T-cell (primary cell): ENCODE measurements around the gene MRPS21. TPM values are rescaled to one million over a fixed set of nuclear protein-coding genes. Genes with fewer than 3 reads are reported as not detected.
"Not testable (repeated sequence)": the region's sequence is repeated elsewhere in the genome, so short reads cannot be mapped to it uniquely, and the experiment has no call there.

ENCODE experiments used
- ATAC-seq, 4 experiments: fragments of 200-7000 bp in 3 of 4; fragments of 150-1000 bp in 1 of 4; cut with Tn5 transposase; replicated peaks in 1 of 4; 1 replicate in 3 of 4; 2 replicates in 1 of 4; pipeline ENCODE4 v1.10.0; 2021; ENCODE audit warnings: moderate library complexity in 3 of 4, mild to moderate bottlenecking in 2 of 4, moderate number of reproducible peaks in 1 of 4
- CTCF ChIA-PET, 2 donors: fragments of 300-600 bp; sonication (Branson Sonifier 250); formaldehyde crosslinking; loops; one replicate each; lab custom pipeline; 2022; ENCODE audit warnings: antibody characterized with exemption in 2 of 2; lab: Charles Lee
- POLR2A ChIA-PET, 2 donors: fragments of 300-600 bp; sonication (Branson Sonifier 250); formaldehyde crosslinking; loops; one replicate each; lab custom pipeline; 2022; ENCODE audit warnings: antibody characterized with exemption in 2 of 2; lab: Charles Lee
- DNase-seq, 35 experiments: peaks; one replicate each; pipeline versions ENCODE4 v3.0.0 to v3.0.0-alpha.2; 2013 to 2023
- H3K27ac ChIP-seq: one replicate; pipeline ENCODE4 v1.5.1; 2013; ENCODE audit warnings: low read length
- H3K27me3 ChIP-seq, 2 experiments: replicated peaks in 1 of 2; 1 replicate in 1 of 2; 2 replicates in 1 of 2; pipeline versions ENCODE4 v1.6.1 to v1.7.0; 2013; ENCODE audit warnings: low read length in 1 of 2, mixed read lengths in 1 of 2; ENCODE audit not compliant: control insufficient read depth in 2 of 2, insufficient read depth in 2 of 2; ENCODE audit errors: extremely low read depth in 1 of 2
- H3K36me3 ChIP-seq, 2 donors: 1 replicate in 1 of 2; 2 replicates in 1 of 2; pipeline versions ENCODE4 v1.6.1 to v1.7.0; 2013; ENCODE audit warnings: low read length in 1 of 2; ENCODE audit not compliant: control insufficient read depth in 2 of 2, insufficient read depth in 1 of 2; ENCODE audit errors: extremely low read depth in 1 of 2
- H3K4me1 ChIP-seq, 2 experiments: 1 replicate in 1 of 2; 2 replicates in 1 of 2; pipeline versions ENCODE4 v1.6.1 to v1.7.0; 2013; ENCODE audit warnings: low read length in 2 of 2, mixed read lengths in 1 of 2; ENCODE audit not compliant: insufficient read depth in 2 of 2, control insufficient read depth in 1 of 2; ENCODE audit errors: extremely low read depth in 1 of 2
- H3K4me3 ChIP-seq, 2 donors: 1 replicate in 1 of 2; 2 replicates in 1 of 2; pipeline versions ENCODE4 v1.5.1 to v1.7.0; 2013; ENCODE audit warnings: mild to moderate bottlenecking in 2 of 2, low read length in 1 of 2, moderate library complexity in 1 of 2; ENCODE audit not compliant: control insufficient read depth in 1 of 2; ENCODE audit errors: extremely low read depth in 1 of 2
- H3K9me3 ChIP-seq: 2 replicates; pipeline ENCODE4 v1.7.0; 2013
- H3K27ac Mint-ChIP-seq, 2 donors: one replicate each; pipeline ENCODE4 v1.8.0; 2020 to 2021; ENCODE audit warnings: mild to moderate bottlenecking in 2 of 2, mixed read lengths in 2 of 2
- H3K27me3 Mint-ChIP-seq, 2 donors: one replicate each; pipeline ENCODE4 v1.8.0; 2021 to 2022; ENCODE audit warnings: mixed read lengths in 2 of 2
- H3K36me3 Mint-ChIP-seq: one replicate; pipeline ENCODE4 v1.8.0; 2021; ENCODE audit warnings: mixed read lengths
- H3K4me1 Mint-ChIP-seq, 3 donors: one replicate each; pipeline ENCODE4 v1.8.0; 2020 to 2022; ENCODE audit warnings: mixed read lengths in 3 of 3, mild to moderate bottlenecking in 1 of 3
- H3K4me3 Mint-ChIP-seq, 3 donors: one replicate each; pipeline ENCODE4 v1.8.0; 2020 to 2022; ENCODE audit warnings: mild to moderate bottlenecking in 3 of 3, mixed read lengths in 3 of 3, moderate library complexity in 3 of 3
- H3K9me3 Mint-ChIP-seq, 3 donors: one replicate each; pipeline ENCODE4 v1.8.0; 2020 to 2022; ENCODE audit warnings: mixed read lengths in 3 of 3
- WGBS: methylation state at CpG from one replicate; pipeline ENCODE4 v1.1.5; 2013; ENCODE audit warnings: missing lambda C conversion rate; ENCODE audit not compliant: insufficient coverage; 5-methylcytosine and 5-hydroxymethylcytosine counted together
- total RNA-seq, 35 experiments: library from RNA in 6 of 35; stranded (reverse) in 6 of 35; fragments of 120-200 nt in 1 of 35; gene quantifications; one replicate each; pipeline versions ENCODE4 v1.2.1 to v1.2.4 and lab custom pipeline; 2013 to 2026

The MRPS21 gene
- total RNA-seq, 5 donors from 2014 or later (not counting 1 experiment from before 2014, with no cell fraction given), result 51.9 to 75.0 (median 66.8) TPM

DNA sequence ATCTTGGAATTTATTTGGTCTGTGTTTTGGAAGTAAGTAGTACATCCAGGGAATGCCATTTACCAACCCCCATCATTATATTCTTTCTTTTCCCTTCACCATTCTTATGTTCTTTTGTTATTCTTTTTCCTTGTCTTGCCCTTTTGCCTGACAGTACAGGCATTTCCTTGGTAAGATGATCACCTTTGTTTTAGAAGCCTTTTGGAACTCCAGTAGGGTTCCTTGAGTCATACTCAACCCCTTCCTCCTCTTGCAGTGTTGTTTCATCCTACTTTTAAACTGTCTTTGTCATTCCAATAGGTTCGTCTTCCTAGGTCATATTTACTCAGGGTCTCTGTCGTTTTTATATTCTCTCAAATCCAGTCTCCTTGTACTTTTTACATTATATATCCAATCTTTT, 9.2 kb downstream of the MRPS21 start:
- H3K9me3 Mint-ChIP-seq, result no peaks in the 10 kb centered on the region
- no peak overlapping the region for H3K4me3 Mint-ChIP-seq
- DNase-seq, result no peak
- Histone ChIP-seq H3K27me3 (no peaks in the 10 kb centered on the region), H3K27ac (no peak overlapping the region), H3K9me3 (no peaks in the 10 kb centered on the region), H3K4me3 (no peak overlapping the region), H3K36me3 (peaks cover 5 to 32% of the 10 kb centered on the region in 2 donors), H3K4me1 (no peaks in the 10 kb centered on the region)
- ChIA-PET CTCF (interaction anchor here in 1 of 2 donors (0.5 kb wide), 1 partner anchor 36 kb away, joined by 6 read pairs; no protein-coding TSS in a partner anchor), POLR2A (interaction anchor here in 1 of 2 donors (0.5 kb wide), 1 partner anchor 977 kb away, joined by 9 read pairs; no protein-coding TSS in a partner anchor)
- no peaks in the 10 kb centered on the region for H3K27me3 Mint-ChIP-seq
- WGBS, result 85% methylated on average over 2 of the region's 2 CpGs
- ATAC-seq, result no peak
- H3K4me1 Mint-ChIP-seq, result peaks cover 5 to 23% (median 13%) of the 10 kb centered on the region in 3 donors
- H3K27ac Mint-ChIP-seq, result peak overlapping the region in 1 of 2 donors; percentile 15
- peaks cover 20% of the 10 kb centered on the region for H3K36me3 Mint-ChIP-seq

DNA sequence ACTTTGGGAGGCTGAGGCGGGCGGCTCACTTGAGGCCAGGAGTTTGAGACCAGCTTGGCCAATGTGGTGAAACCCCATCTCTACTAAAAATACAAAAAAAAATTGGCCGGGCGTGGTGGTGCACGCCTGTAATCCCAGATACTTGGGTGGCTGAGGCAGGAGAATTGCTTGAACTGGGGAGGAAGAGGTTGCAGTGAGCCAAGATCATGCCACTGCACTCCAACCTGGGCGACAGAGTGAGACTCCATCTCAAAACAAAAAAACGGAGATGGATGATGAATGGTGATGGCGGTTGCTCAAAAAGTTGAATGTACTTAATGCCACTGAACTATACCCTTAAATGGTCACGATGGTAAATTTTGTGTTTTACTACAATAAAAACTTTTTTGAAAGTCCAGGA, 14.9 kb downstream of the MRPS21 start:
- H3K4me3 Mint-ChIP-seq, H3K4me1 Mint-ChIP-seq, CTCF ChIA-PET, ATAC-seq, H3K27me3 Mint-ChIP-seq, H3K9me3 ChIP-seq, DNase-seq, POLR2A ChIA-PET, H3K27ac Mint-ChIP-seq, H3K4me1 ChIP-seq, H3K9me3 Mint-ChIP-seq, H3K27ac ChIP-seq, H3K27me3 ChIP-seq, H3K4me3 ChIP-seq: not testable (repeated sequence)
- peaks cover 15% of the 10 kb centered on the region for H3K36me3 Mint-ChIP-seq
- WGBS, result no CpG with 5 or more reads among the region's 9 CpGs
- peaks cover 0 to 12% of the 10 kb centered on the region in 2 donors for H3K36me3 ChIP-seq

DNA sequence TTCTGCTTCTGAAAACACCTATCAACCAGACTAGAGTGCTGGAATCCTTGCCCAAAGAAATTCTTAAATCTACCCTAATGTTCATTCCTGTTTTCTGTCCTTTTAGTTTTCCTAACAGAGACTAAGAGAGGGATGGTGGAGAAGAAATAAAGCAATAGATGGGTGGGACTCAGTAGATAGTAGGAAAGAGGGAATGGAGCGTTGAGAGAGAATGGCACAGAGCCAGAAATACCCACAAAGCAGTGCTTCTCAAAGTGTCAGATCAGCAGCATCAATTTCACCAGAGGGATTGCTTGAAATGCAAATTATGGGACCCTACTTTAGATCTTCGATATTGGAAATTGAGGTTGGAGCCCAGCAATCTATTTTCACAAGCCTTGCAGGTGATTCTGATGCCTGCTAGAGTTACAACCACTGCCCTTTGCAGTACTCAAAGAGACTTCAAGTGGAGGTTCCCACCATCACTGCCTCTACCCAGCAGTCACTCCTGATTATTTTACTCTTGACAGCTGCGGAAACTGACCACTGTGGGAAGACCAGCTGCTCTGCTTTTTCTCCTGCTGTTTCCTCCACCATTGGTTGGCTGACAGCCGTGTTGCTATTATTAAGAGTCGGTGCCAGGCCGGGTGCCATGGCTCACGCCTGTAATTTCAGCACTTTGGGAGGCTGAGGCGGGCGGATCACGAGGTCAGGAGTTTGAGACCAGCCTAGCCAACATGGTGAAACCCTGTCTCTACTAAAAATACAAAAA, 16.3 kb downstream of the MRPS21 start:
- Mint-ChIP-seq H3K9me3 (no peaks in the 10 kb centered on the region), H3K4me3 (no peak overlapping the region), H3K27me3 (no peaks in the 10 kb centered on the region), H3K4me1 (no peaks in the 10 kb centered on the region), H3K27ac (peak overlapping the region in 1 of 2 donors; percentile 45), H3K36me3 (peaks cover 13% of the 10 kb centered on the region)
- no peaks in the 10 kb centered on the region for H3K27me3 ChIP-seq
- H3K4me3 ChIP-seq, result no peak overlapping the region
- DNase-seq (no peak), ATAC-seq (no peak)
- no peaks in the 10 kb centered on the region for H3K9me3 ChIP-seq
- peaks cover 0 to 12% of the 10 kb centered on the region in 2 donors for H3K36me3 ChIP-seq
- H3K4me1 ChIP-seq, result no peaks in the 10 kb centered on the region
- no peak overlapping the region for H3K27ac ChIP-seq
- CTCF ChIA-PET, result no interaction called here
- 83% methylated on average over 6 of the region's 10 CpGs for WGBS
- POLR2A ChIA-PET, result no interaction called here

GRCh38 chr1:150311762-150312161, 18.1 kb downstream of the MRPS21 start:
- Mint-ChIP-seq H3K27me3 (no peaks in the 10 kb centered on the region), H3K36me3 (peaks cover 13% of the 10 kb centered on the region), H3K27ac (no peak overlapping the region), H3K9me3 (no peaks in the 10 kb centered on the region), H3K4me1 (no peaks in the 10 kb centered on the region), H3K4me3 (no peak overlapping the region)
- H3K4me3 ChIP-seq, result no peak overlapping the region
- ChIA-PET POLR2A (no interaction called here), CTCF (interaction anchor here in 1 of 2 donors (0.6 kb wide), 1 partner anchor 12 kb away, joined by 3 read pairs; no protein-coding TSS in a partner anchor)
- ATAC-seq (no peak), DNase-seq (no peak)
- no peak overlapping the region for H3K27ac ChIP-seq
- H3K36me3 ChIP-seq, result peaks cover 0 to 12% of the 10 kb centered on the region in 2 donors
- H3K27me3 ChIP-seq, result no peaks in the 10 kb centered on the region
- H3K9me3 ChIP-seq, result no peaks in the 10 kb centered on the region
- no peaks in the 10 kb centered on the region for H3K4me1 ChIP-seq
- WGBS, result 100% methylated on average over 1 of the region's 2 CpGs

DNA sequence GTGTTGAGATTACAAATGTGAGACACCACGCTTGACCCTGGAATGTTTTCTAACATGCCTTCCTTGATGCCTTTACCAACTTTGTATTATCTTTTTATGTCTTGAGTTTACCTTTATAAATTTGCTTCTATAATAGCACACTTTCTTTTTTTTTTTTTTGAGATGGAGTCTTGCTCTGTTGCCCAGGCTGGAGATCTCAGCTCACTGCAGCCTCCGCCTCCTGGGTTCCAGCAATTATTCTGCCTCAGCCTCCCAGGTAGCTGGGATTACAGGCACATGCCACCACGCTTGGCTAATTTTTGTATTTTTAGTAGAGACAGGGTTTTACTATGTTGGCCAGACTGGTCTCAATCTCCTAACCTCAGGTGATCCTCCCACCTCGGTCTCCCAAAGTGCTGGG, 21.0 kb downstream of the MRPS21 start:
- ATAC-seq, H3K4me3 ChIP-seq, H3K27me3 Mint-ChIP-seq, POLR2A ChIA-PET, H3K4me1 Mint-ChIP-seq, CTCF ChIA-PET, DNase-seq, H3K9me3 ChIP-seq, H3K4me1 ChIP-seq, H3K36me3 ChIP-seq, H3K4me3 Mint-ChIP-seq, H3K27me3 ChIP-seq, H3K9me3 Mint-ChIP-seq, H3K36me3 Mint-ChIP-seq, H3K27ac ChIP-seq, H3K27ac Mint-ChIP-seq: not testable (repeated sequence)
- 100% methylated on average over 1 of the region's 4 CpGs for WGBS

DNA sequence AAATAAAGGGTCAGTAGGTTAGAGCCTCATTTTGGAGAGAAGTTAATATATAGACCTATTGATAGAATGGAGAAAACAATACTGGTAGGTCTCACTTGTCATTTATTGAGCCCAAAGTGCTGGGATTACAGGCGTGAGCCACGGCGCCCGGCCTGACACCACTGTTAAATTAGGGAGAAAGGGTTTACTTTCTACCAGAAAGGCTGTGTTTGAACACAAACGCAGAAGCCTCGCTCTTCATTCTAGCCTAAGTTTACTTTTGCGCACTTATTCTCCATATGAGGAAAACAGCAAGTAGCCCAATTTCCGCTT, 27.0 kb downstream of the MRPS21 start:
- ChIA-PET CTCF (no interaction called here), POLR2A (interaction anchor here (0.5 to 0.9 kb wide), 6 partner anchors 51 to 938 kb away, joined by 3 to 6 read pairs (median 4); partner anchors contain the start of gene GABPB2 (in 1 of the 2))
- Mint-ChIP-seq H3K9me3 (no peaks in the 10 kb centered on the region), H3K4me1 (peaks cover 32 to 36% (median 34%) of the 10 kb centered on the region in 3 donors), H3K27me3 (no peaks in the 10 kb centered on the region), H3K27ac (peak overlapping the region; percentile 97 to 100), H3K4me3 (peak overlapping the region; percentile 99 to 100 (median 99)), H3K36me3 (peaks cover 9% of the 10 kb centered on the region)
- peaks cover 0 to 13% of the 10 kb centered on the region in 2 donors for H3K36me3 ChIP-seq
- no peaks in the 10 kb centered on the region for H3K9me3 ChIP-seq
- ATAC-seq (no peak), DNase-seq (peak in 1 of 35 experiments; percentile 27)
- peaks cover 5 to 16% of the 10 kb centered on the region in 2 experiments for H3K4me1 ChIP-seq
- H3K27me3 ChIP-seq, result no peaks in the 10 kb centered on the region
- WGBS, result 72% methylated on average over 4 of the region's 8 CpGs
- H3K27ac ChIP-seq, result peak overlapping the region; percentile 88
- H3K4me3 ChIP-seq, result peak overlapping the region; percentile 86 to 91
